Hepatocyte (in vitro differentiated cells): ENCODE results near the gene ST6GAL1.

Experiments
- EZH2 ChIP-seq: fragments of 200-600 bp; sonication (generic); IDR thresholded peaks from 2 replicates; pipeline ENCODE4 v1.6.1; 2016; ENCODE audit warnings: antibody characterized with exemption, mild to moderate bottlenecking, borderline replicate concordance
- EZH2phosphoT487 ChIP-seq: fragments of 200-600 bp; sonication (generic); IDR thresholded peaks from one replicate; pipeline ENCODE4 v1.6.1; 2018; ENCODE audit warnings: antibody characterized with exemption, mild to moderate bottlenecking, low read depth, moderate library complexity; ENCODE audit not compliant: unreplicated experiment, severe bottlenecking
- TF ChIP-seq, protein P1 (sequence below): fragments of 200-600 bp; sonication (generic); IDR thresholded peaks from 2 replicates; pipeline ENCODE4 v1.5.1; 2016; ENCODE audit warnings: antibody characterized with exemption, mild to moderate bottlenecking; ENCODE audit not compliant: poor library complexity

GRCh38 chr3:187082758-187083375 is 152.5 kb downstream of the ST6GAL1 start:
- TF ChIP-seq EZH2 (no peak), EZH2phosphoT487 (no peak)
- TF ChIP-seq, protein P1, sequence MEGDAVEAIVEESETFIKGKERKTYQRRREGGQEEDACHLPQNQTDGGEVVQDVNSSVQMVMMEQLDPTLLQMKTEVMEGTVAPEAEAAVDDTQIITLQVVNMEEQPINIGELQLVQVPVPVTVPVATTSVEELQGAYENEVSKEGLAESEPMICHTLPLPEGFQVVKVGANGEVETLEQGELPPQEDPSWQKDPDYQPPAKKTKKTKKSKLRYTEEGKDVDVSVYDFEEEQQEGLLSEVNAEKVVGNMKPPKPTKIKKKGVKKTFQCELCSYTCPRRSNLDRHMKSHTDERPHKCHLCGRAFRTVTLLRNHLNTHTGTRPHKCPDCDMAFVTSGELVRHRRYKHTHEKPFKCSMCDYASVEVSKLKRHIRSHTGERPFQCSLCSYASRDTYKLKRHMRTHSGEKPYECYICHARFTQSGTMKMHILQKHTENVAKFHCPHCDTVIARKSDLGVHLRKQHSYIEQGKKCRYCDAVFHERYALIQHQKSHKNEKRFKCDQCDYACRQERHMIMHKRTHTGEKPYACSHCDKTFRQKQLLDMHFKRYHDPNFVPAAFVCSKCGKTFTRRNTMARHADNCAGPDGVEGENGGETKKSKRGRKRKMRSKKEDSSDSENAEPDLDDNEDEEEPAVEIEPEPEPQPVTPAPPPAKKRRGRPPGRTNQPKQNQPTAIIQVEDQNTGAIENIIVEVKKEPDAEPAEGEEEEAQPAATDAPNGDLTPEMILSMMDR = no peak
